Measurements from ENCODE around the gene CPT1A.

CPT1A gene

GRCh38 chr11:68751004-68751325 is 90.8 kb downstream of the CPT1A start:
- DNase-seq, result no peak

DNA sequence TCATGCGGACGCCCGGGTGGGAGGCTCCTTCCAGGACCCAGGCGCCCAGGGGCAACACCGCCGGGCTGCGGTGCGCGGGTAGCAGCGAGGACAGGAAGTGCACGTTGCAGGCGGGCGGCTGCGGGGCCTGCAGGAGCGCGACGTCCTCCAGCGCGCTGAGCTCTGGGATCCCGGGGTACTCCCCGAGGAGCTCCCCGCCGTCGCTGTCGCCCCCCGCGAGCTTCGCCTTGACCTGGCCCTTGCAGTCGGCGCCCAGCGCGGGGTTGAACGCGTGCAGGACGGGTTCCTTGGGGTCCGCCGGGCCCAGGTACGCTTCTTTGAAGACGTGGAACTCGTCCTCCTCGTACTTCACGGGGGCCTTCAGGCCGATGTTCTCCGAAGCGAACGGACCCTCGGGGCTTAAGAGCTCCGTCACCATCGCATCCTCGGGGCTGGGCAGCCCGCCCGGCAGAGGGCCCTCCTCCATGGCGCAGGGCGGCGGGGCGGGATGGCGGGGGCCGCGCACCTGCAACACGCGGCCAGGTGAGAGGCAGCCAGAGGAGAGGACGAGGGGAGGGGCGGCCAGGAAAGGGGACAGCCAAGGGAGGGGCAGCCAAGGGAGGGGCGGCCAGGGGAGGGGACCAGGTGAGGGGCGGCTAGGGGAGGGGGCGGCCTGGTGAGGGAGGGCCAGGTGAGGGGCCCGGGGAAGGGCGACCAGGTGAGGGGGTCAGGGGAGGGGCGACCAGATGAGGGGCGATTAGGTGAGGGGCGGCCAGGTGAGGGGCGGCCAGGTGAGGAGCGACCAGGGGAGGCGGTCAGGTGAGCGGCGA is 91.3 kb downstream of the CPT1A start:
- DNase-seq, result peak; percentile 50

GRCh38 chr11:68749229-68750123 is 92.2 kb downstream of the CPT1A start:
- DNase-seq, result no peak

DNA sequence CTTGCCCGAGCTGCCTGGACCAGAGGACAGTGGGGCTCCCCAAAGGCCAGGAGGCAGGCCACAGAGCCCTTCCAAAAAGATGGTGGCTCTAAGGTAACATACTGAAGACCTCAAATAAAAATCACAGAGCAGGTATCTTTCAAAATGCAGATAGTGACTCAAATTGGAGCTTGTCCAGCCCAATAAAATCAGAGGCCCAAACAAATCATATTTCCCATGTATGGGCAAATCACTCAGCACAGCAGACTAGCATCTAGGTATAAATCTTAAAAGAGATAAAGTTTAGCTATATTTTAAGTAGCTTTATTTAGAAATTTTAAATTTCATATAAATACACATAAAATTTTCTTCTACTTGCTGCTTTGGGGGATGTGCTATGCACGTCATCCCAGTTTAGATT is 93.7 kb downstream of the CPT1A start:
- no peak for DNase-seq

DNA sequence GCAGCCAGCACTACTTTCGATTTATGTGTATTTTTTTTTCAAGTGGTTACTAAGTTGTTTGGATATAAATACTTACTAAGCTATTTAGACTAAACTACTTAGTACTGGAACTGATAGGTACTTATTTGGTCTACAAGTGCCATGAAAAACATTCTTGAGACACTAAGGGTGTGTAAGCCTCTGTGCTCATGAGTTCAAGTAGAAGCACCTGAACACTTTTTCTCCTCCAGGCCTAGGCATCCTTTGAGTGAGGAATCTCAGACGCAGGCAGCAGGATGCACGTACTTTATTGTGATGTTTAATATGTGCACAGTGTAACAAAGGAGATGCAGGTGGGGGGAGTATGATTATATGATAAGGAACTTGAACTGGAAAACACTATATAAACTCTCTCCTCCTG is 98.2 kb downstream of the CPT1A start:
- no peak for DNase-seq

DNA sequence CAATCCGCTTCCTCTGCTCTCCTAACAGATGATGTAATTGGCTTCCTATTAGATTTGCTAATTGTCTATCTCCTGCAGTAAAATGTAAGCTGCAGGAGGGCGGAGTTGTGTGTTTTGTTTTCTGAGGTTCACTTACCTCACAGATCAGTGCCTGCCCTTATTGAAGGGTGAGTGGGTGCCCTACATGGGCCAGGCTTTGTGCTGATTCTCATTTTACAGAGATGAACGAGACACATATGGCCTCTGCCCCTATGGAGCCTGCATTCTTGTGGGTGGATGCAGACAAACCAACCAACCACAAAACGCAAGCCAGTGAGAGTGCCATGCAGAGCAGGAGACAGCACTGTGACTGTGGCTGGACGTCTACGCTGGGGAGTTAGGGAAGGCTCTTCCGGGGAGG is 100.3 kb downstream of the CPT1A start:
- DNase-seq, result no peak

GRCh38 chr11:68735646-68736045 is 106.1 kb downstream of the CPT1A start:
- no peak for DNase-seq

GRCh38 chr11:68735125-68735524 is 106.6 kb downstream of the CPT1A start:
- DNase-seq, result no peak

- no peak for DNase-seq
Measured at GRCh38 chr11:68734111-68734510, 107.6 kb downstream of the CPT1A start.

- DNase-seq, result no peak
Measured at GRCh38 chr11:68727783-68728182, 113.9 kb downstream of the CPT1A start.

GRCh38 chr11:68724293-68724692 is 117.4 kb downstream of the CPT1A start:
- DNase-seq, result no peak

DNA sequence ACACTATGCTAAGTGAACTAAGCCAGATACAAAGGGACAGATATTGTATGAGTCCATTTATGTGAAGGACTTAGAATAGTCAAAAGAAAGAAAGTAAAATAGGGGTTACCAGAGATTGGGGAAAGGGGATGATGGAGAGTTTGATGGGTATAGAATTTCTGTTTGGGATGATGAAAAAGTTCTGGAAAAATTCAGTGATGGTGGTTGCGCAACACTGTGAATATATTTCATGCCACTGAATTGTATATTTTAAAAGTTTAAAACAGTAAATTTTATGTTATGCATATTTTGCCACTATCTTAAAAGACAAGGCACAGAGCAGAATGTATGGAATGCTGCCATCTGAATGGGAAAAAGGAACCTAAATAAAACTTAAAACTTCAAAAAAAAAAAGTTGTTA is 119.6 kb downstream of the CPT1A start:
- no peak for DNase-seq

DNA sequence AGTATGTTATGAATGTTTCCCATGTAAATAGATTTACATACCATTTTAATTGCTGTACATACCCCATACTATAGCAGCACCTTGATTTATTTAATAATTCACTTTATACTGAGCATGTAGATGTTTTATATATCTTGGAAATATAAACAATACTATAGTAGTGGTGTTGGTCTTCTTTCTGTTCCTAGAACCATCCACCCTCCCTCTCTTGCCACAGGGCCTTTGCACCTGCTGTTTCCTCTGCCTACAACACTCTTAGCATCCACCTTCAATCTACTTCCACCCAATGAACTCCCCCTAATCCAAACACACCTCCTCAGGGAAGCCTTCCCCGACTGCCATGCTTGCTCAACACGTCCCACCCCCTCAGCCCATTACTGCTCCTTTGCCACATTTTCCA is 120.6 kb downstream of the CPT1A start:
- DNase-seq, result no peak

DNA sequence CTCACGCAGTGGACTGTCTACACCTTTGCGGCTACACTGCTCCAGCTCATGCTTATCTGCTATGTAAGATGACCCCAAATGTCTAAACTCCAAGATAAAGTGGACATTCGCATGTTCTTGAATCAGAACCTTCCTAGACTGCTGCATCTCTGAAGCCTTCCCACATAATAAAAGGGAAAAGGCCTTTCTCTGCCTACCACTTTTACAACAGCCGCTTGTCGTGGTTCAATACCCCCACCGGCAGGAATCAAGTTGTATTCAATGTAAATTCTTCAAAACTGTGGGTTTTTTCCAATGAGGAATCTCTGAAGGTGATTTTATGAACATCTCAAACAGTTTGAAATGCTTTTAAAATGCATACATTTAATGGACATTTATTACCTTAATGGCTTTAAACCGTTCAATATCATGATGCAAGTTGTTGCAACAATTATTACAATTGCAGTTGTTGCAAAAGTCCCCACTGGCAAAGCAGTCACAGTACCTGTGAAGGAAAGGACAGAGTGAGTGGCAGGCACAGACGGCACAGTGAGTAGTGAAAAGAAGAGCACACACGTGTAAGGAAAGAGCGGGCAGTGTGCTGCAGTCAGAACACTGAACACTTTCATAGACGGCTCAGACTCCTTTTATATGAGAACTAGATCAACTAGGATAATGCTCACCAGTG is 126.1 kb downstream of the CPT1A start:
- DNase-seq, result no peak

GRCh38 chr11:68714060-68714856 is 127.5 kb downstream of the CPT1A start:
- DNase-seq, result peak; percentile 43

GRCh38 chr11:68711114-68711513 is 130.6 kb downstream of the CPT1A start:
- no peak for DNase-seq

DNA sequence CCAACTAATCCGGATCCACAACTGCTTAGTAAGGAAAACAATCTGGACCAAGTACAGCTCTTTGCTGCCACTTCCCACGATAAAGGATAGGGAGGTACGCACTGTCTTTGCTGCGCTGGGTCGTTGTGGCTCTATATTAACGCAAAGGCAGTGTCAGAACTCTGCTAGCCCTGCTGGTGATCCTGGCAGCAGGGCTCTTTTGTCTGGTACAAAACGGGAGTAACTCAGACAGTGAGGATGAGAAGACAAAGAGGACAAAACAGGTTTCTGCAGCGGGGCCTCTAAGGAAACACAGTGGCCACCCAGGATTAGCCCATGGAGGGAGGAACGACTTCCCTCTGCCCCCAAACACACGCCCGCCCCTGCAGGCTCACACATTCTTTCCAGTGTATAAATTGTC is 131.3 kb downstream of the CPT1A start:
- DNase-seq, result no peak

DNA sequence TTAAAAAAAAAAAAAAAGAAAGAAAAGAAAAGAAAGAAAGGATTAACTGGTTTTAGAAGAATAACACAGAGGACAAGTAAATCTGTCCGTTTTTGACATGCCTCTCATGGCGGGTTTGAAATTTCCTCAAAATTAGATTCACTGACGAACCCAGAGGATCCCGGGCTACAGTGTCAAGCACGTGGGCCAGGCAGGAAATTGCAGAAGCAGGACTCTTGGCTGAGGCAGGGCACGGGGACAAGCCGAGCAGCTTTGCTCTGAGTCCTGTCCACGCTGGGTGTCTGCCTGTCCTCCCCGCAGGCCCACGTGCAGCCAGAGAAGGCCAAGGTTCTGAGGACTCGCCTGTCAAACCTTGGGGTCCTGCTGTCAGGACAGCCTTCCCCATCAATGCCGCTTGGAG is 132.7 kb downstream of the CPT1A start:
- DNase-seq, result no peak

- DNase-seq, result no peak
Measured at GRCh38 chr11:68707527-68707926, 134.2 kb downstream of the CPT1A start.

GRCh38 chr11:68704887-68705286 is 136.8 kb downstream of the CPT1A start:
- no peak for DNase-seq

Data from NCI-H526 treated with DMSO at 0.1 percent for 48 hours (cell line).